ENCODE data around the gene HPX. TPM values are rescaled to one million over a fixed set of nuclear protein-coding genes. Genes with fewer than 3 reads are reported as not detected.

The HPX gene
- total RNA-seq, 1 donor from 2014 or later: 6.1 TPM

DNA sequence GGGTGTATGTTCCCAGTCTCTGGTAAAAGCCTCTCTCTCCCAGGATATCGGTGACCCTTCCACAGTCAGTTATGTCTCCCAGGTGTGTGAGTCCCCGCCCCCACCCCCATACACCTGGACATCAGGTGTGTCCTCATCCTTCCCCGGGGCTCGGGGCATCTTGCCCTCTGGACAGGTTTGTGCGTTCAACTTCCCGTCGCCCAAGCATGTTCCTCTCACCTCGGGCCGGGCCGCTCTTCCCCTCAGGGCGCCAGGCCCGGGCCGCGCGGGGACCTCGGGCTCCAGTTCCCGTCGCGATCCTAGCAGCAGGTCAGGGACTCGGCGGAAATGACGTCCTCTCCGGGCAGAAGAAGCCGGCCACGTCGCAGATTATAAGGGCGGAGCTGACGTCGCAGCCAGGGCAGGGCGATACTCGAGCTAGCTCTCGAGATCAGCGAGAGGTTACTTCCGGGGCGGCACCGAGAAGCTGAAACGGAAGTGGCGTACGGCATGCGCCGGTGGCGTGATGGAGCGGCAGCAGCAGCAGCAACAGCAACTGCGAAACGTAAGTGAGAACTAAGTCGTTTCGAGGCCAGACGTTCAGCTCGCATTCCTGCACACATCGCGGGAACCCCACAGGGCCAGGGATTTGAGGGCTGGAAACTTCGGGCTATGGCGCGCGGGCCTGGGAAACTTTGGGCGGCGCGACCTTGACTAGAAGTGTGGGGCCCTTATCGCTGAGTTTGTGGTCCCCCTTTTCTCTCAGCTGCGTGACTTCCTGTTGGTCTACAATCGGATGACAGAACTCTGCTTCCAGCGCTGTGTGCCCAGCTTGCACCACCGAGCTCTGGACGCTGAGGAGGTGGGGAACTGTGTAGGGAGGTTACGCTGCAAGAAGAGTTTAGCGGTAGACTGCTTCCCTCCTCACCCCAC, 40.5 kb upstream of the HPX start, which contains the start of the genes ARFIP2 and TIMM10B:
TSS of gene ARFIP2 (minus strand) at position 320 of the 912 bp plus-strand sequence. CDS start 910 bp downstream, outside the sequence.
TSS of gene TIMM10B (plus strand) at position 490 of the 912 bp plus-strand sequence. CDS start at position 506, 16 bp downstream.
- peak within 1 kb of the TSS; percentile 97 for H3K4me3 Mint-ChIP-seq (ENCODE audit: low read depth)
- no peaks in the 10 kb centered on the region for H3K9me3 Mint-ChIP-seq (ENCODE audit: low read depth)
- H3K36me3 Mint-ChIP-seq (ENCODE audit: insufficient read depth): peaks cover 20% of the 10 kb centered on the region
- H3K4me1 Mint-ChIP-seq (ENCODE audit: low read depth): peaks cover 19% of the 10 kb centered on the region
- peak within 1 kb of the TSS; percentile 98 for H3K27ac Mint-ChIP-seq
- TF ChIP-seq, protein P1, sequence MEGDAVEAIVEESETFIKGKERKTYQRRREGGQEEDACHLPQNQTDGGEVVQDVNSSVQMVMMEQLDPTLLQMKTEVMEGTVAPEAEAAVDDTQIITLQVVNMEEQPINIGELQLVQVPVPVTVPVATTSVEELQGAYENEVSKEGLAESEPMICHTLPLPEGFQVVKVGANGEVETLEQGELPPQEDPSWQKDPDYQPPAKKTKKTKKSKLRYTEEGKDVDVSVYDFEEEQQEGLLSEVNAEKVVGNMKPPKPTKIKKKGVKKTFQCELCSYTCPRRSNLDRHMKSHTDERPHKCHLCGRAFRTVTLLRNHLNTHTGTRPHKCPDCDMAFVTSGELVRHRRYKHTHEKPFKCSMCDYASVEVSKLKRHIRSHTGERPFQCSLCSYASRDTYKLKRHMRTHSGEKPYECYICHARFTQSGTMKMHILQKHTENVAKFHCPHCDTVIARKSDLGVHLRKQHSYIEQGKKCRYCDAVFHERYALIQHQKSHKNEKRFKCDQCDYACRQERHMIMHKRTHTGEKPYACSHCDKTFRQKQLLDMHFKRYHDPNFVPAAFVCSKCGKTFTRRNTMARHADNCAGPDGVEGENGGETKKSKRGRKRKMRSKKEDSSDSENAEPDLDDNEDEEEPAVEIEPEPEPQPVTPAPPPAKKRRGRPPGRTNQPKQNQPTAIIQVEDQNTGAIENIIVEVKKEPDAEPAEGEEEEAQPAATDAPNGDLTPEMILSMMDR (IDR thresholded peaks at IDR 0.05; ENCODE audit: unreplicated experiment): no peak
- no peaks in the 10 kb centered on the region for H3K27me3 Mint-ChIP-seq
- DNase-seq (ENCODE audit: low spot score, unreplicated experiment): peak; percentile 90

DNA sequence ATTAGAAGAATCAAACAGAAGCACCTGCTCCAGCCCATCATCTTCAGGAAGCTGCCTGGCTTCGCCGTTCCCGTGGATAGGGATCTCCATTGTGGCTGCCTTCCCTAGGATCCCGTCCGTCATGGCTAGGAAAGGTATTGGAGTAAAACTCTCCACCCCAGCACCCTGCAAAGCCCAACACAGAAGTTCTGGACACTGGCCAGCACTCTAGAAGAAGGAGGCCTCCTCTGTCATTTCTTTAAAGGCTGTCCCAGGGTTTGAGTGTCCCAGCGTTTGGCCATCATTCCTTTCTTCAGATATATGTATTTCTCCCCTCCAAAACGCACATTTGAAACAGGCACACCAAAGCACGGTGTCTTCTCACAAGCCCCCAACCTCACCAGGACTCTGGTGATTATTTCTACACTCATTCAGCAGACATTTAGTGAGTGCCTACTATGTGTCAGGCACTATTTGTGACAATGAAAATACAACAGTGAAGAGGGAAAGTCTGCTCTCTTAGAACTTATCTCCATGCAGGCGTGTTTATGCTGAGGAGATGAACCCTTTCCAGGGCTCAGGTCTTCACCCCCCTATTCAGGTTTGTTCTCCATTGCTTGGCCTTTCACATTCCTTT, 39.6 kb upstream of the HPX start:
- H3K9me3 Mint-ChIP-seq (ENCODE audit: low read depth): no peaks in the 10 kb centered on the region
- H3K27ac Mint-ChIP-seq: peak overlapping the region; percentile 98
- peaks cover 22% of the 10 kb centered on the region for H3K4me1 Mint-ChIP-seq (ENCODE audit: low read depth)
- peaks cover 20% of the 10 kb centered on the region for H3K36me3 Mint-ChIP-seq (ENCODE audit: insufficient read depth)
- peak overlapping the region; percentile 97 for H3K4me3 Mint-ChIP-seq (ENCODE audit: low read depth)
- DNase-seq (ENCODE audit: low spot score, unreplicated experiment): no peak
- TF ChIP-seq, protein P1 (IDR thresholded peaks at IDR 0.05; ENCODE audit: unreplicated experiment): no peak
- H3K27me3 Mint-ChIP-seq: no peaks in the 10 kb centered on the region

DNA sequence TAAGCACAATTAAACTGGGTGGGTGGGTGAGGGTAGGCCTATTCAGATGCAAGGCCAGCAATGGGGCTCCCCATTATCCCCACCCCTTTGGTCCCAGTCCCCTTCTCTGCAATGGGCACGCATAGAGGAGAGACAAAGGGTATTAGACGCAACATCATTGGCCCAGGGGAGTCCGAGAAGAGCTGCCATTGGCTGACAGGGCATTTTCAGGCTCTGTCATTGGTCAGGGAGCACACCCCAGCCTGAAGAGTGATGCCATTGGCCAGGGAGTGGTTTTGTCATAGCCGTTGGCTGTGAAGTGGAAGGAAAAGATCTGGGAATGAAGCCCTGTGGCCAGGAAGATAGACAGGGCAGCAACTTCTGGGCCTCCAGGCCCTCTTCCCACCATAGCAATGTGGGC, 35.8 kb upstream of the HPX start:
- Mint-ChIP-seq H3K27ac (no peak overlapping the region), H3K27me3 (peaks cover 8% of the 10 kb centered on the region), H3K36me3 (ENCODE audit: insufficient read depth) (peaks cover 12% of the 10 kb centered on the region), H3K9me3 (ENCODE audit: low read depth) (no peaks in the 10 kb centered on the region), H3K4me1 (ENCODE audit: low read depth) (peaks cover 29% of the 10 kb centered on the region), H3K4me3 (ENCODE audit: low read depth) (no peak overlapping the region)
- no peak for DNase-seq (ENCODE audit: low spot score, unreplicated experiment)
- TF ChIP-seq, protein P1 (IDR thresholded peaks at IDR 0.05; ENCODE audit: unreplicated experiment): no peak

DNA sequence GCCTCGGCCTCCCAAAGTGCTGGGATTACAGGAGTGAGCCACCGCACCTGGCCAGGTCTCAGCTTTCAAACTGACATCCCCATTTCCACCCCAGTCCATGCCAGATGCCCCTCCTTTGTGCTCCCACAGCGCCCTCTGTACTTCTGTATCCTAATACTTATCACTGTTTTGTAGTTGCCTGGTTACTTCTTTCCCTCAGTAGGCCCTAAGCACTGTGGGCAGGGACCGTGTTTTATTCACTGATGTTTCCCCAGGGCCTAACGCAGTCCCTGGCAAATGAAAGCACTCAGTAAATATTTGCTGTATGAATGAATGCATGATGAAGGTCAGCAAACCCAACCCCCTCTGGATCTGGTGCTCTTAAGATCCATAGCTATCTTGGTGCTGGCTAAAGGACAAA, 35.1 kb upstream of the HPX start:
- H3K27me3 Mint-ChIP-seq: peaks cover 10% of the 10 kb centered on the region
- no peak overlapping the region for H3K4me3 Mint-ChIP-seq (ENCODE audit: low read depth)
- peaks cover 12% of the 10 kb centered on the region for H3K36me3 Mint-ChIP-seq (ENCODE audit: insufficient read depth)
- no peaks in the 10 kb centered on the region for H3K9me3 Mint-ChIP-seq (ENCODE audit: low read depth)
- TF ChIP-seq, protein P1 (IDR thresholded peaks at IDR 0.05; ENCODE audit: unreplicated experiment): no peak
- H3K27ac Mint-ChIP-seq: no peak overlapping the region
- peaks cover 27% of the 10 kb centered on the region for H3K4me1 Mint-ChIP-seq (ENCODE audit: low read depth)
- DNase-seq (ENCODE audit: low spot score, unreplicated experiment): no peak

DNA sequence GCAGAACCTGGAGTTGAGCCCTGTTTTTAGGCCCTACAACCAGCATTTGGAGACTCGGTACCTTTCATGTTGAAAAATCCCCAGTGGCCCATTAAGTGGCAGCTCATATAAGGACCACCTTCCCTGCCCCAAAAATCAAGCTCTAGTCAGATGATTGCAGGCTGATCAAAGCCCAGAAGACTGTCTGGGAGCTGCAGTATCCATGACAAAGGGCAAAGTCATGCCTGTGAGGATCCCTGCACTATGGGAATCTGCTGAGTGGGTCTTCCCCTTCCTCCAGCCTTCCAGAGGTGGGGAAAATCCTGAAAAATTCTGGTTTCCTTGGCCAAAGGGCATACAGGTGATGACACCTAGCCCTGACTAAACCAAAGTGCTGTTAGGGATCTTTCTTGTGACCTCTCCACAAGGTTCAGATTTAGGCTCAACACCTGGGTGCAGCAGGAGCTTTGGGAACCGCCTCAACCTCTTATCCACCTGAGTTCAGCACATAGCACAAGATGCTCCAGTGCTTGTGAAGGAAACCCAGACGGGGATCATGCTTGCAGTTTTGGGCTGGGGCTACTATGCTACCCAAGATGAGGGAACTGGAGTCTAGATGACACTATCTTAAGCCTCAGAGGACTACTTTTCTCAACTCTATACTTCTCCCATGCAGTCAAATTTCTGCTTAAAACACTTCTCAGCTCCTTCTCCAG, 34.2 kb upstream of the HPX start:
- no peaks in the 10 kb centered on the region for H3K9me3 Mint-ChIP-seq (ENCODE audit: low read depth)
- H3K4me1 Mint-ChIP-seq (ENCODE audit: low read depth): peaks cover 19% of the 10 kb centered on the region
- H3K4me3 Mint-ChIP-seq (ENCODE audit: low read depth): peak overlapping the region; percentile 82
- DNase-seq (ENCODE audit: low spot score, unreplicated experiment): no peak
- TF ChIP-seq, protein P1 (IDR thresholded peaks at IDR 0.05; ENCODE audit: unreplicated experiment): no peak
- no peak overlapping the region for H3K27ac Mint-ChIP-seq
- peaks cover 12% of the 10 kb centered on the region for H3K36me3 Mint-ChIP-seq (ENCODE audit: insufficient read depth)
- peaks cover 10% of the 10 kb centered on the region for H3K27me3 Mint-ChIP-seq
